Activated CD4-positive, alpha-beta T cell treated with anti-CD3 and anti-CD28 coated beads, Interleukin-2, amount 50 U/mL, for 48 hours (primary cell): Measurements from ENCODE around the gene IGHMBP2.

Source experiments
- DNase-seq, 2 experiments: peaks; one replicate each; pipeline ENCODE4 v3.0.0-alpha.2; 2020

Gene IGHMBP2

DNA sequence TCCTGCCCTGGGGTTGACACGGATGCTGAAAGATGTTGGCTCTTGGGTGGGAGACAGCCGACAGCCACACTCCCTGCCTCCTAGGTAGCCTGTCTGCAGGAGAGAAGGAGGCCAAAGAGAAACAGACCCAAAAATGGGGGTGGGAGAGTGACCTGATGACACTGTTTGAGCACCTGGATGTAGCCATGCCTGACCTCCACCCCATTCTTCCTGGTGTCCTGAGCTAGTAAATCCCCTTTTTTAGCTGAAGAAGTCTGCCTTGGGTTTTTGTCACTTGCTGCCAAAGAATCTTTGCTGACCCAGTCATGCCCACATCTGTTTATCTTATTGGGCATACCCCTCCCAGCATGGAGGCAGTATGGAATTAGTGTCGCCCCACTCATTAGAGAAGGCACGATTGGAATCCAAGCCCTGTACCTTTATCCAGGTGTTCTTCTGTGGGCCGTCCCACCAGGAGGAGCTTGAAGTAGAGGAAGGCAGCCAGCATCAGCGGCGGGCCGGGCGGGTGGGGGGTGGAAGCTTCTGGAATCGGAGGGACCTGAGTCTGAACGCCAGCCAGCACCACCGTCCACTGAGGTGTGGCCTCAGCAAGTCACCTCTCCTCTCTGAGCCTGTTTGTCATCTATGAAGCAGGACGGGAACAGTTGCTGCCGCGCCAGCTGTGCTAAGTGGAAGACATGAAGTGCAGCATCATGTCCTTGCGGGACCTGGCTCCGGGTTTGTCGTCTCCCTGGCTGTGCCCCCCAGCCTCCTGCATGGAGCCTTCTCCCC lies 37.8 kb downstream of the IGHMBP2 start:
- no peak for DNase-seq

GRCh38 chr11:68942095-68942620 lies 38.5 kb downstream of the IGHMBP2 start:
- DNase-seq, result no peak

- no peak for DNase-seq
These were observed 39.1 kb downstream of the IGHMBP2 start for GRCh38 chr11:68942751-68943271.

DNA sequence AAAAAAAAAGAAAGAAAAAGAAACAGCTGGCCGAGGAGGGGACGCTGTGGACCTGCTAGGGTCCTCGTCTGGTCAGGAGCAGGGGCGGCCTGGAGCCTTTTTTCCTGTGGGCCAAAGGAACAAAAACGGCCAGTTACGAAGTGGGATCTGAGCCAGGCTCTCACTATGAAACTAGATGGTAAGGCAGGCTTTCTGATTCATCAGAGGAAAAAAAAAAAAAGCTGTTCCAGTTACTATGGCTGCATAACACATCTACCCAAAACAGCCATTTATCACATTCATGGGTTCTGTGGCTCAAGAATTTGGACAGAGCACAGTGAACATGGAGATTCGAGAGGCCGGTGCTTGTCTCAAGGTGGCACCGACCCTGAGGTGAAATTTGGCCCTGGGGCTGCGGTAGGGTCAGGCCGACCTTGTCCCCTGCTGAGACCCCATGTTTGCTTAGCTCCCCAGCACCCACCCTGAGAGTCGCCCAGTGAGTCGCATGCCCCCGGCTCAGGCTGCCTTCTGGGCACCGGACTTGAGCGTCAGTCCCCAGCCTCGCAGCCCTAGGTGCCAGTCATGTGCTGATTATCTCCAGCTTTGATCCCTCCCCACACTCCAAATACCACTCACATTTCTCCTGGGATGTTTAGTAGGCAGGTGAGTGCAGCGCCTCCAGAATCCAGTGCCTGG lies 42.9 kb downstream of the IGHMBP2 start:
- no peak for DNase-seq

DNA sequence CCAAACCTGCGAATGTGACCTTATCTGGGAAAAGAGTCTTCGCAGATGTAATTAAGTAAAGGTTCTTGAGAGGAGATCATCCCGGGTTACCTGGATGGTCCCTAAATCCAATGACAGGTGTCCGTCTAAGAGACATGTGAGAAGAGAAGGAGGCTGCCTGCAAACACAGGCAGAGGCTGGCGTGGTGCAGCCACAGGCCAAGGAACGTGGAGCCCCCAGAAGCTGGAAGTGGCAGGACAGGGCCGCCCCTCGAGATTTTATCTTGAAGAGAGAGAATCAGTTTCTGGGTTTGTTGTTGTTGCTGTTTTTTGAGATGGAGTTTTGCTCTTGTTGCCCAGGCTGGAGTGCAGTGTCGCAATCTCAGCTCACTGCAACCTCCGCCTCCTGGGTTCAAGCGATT lies 43.5 kb downstream of the IGHMBP2 start:
- no peak for DNase-seq

GRCh38 chr11:68948496-68948895 lies 44.8 kb downstream of the IGHMBP2 start:
- no peak for DNase-seq

DNA sequence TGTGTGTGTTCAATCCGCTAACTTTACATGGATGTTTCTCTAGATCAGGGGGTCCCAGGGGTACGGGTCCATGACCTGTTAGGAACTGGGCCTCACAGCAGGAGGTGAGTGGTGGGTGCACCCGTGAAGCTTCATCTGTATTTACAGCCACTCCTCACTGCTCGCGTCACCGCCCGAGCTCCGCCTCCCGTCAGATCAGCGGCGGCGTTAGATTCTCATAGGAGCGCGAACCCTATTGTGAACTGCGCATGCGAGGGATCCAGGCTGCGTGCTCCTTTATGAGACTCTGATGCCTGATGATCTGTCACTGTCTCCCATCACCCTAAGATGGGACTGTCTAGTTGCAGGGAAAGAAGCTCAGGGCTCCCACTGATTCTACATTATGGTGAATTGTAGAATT lies 45.2 kb downstream of the IGHMBP2 start:
- DNase-seq, result no peak

GRCh38 chr11:68950270-68950669 lies 46.6 kb downstream of the IGHMBP2 start:
- no peak for DNase-seq

GRCh38 chr11:68950762-68951161 lies 47.1 kb downstream of the IGHMBP2 start:
- DNase-seq, result no peak

DNA sequence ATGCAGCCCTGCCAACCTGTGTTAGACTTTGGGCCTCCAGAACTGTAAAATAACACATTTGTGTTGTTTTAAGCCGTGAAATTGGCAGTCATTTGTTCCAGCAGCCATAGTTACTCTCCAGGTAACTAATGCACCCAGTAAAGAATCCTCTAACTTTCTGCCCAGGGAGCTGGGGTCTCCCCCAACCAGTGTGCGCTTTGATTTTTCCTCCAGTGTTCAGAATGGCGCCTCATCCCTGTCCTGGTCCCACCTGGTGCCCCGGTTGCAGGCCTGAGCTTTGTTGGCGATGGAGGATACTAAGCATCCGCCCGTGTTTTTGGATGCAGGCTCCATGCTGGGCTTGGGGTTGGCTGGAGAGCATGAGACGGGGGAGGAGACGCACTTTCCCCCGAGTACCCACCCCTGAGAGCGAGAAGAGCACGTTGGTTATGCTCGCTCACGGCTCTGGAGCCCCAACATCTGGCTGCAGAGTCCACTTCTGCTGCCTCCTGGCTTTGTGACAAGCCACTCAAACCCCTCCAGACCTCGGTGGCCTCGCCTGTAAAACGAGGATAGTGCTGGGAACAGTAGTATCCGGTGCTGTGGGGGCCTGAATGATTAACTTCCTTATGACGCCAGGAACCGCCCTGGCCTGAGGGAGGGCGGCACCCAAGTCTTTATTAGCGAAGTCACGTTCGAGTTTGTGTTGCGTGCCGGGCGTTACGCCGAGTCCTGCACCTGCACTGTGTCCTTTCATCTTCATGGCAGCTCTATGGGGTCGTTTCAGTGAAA lies 51.3 kb downstream of the IGHMBP2 start:
- no peak for DNase-seq

GRCh38 chr11:68955607-68955958 lies 51.9 kb downstream of the IGHMBP2 start:
- no peak for DNase-seq

- DNase-seq, result peak; percentile 36 to 38
These were observed 52.5 kb downstream of the IGHMBP2 start for GRCh38 chr11:68956142-68956541.

GRCh38 chr11:68956547-68957254 lies 53.0 kb downstream of the IGHMBP2 start:
- DNase-seq, result no peak

GRCh38 chr11:68958211-68958610 lies 54.5 kb downstream of the IGHMBP2 start:
- DNase-seq, result no peak

- DNase-seq, result no peak
These were observed 56.0 kb downstream of the IGHMBP2 start for GRCh38 chr11:68959465-68960293.

DNA sequence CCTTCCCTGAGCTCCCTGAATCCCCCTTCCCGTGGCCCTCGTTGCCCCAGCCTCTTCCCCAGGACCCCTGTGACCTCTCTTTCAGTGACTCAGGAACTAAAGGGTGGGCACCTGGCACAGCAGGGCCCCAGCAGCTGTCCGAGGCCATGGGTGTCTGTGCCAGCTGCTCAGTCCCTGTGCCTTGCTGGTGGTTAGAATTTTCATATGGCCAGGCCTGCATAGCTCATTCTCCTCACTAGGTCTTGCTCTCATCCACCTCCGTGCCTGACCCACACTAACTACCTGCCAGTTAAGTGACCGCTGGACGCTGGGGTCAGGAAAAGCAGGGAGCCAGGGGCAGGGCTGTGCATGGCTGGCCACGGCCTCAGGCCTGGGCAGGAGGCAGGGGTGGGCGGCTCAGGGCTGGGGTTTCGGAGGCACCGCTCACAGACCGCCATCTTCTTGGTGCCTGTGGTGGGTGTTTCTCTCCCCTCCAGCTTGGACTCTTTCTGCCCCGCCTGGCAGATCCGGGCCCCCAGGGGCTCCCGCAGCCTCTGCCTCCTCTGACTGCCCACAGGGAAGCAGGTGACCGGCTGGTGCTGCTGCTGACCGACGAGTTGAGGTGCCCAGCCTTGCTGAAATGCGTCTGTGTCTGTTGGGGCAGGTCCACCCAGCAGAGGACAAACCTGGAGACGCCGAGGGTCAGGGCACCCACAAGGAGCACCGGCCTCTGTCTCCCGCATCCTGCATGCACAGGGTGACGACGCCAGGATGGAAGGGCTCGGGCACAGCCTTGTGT lies 56.8 kb downstream of the IGHMBP2 start:
- no peak for DNase-seq

DNA sequence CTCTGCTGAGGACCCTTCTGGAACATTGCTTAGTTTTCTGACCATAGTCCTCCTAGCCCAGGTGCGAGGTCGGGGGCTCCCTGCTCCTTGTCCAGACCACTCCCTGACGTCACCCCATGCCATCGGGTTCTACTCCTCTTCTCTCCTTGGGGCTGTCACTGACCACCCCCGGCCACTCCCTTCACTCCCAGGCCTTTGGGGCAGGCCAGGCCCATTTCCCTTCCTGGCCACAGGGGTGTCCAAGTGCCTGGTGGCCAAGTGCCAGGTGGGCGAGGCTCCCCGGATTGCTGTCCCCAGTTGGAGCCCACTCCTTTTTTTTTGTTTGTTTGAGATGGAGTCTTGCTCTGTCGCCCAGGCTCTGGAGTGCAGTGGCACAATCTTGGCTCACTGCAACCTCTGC lies 57.6 kb downstream of the IGHMBP2 start:
- DNase-seq, result no peak

DNA sequence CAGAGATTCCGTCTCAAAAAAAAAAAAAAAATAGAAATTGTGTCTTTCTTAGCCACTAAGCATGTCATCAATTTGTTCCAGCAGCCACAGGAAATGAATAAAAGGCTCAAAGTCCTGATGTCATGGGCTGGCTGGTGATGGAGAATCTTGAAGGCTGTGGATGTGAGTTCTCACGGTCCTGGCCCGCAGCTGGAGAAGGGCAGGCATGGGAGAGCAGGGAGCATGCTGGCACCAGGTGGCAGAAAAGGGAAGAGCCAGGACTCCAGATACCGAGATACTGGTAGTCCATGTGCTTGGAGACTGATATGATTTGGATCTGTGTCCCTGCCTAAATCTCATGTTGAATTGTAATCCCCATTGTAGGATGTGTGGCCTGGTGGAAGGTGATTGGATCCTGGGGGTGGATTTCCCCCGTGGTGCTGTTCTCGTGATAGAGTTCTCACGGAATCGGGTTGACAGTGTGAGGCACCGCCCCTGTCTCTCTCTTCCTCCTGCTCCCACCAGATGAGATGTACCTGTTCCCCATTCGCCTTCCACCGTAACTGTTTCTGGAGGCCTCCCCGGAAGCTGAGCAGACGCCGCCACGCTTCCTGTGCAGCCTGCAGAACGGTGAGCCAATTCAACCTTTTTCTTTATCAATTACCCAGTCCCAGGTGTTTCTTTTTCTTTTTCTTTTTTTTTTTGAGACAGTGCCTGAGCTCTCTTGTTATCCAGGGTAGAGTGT lies 59.0 kb downstream of the IGHMBP2 start:
- peak in 1 of 2 experiments; percentile 10 for DNase-seq

DNA sequence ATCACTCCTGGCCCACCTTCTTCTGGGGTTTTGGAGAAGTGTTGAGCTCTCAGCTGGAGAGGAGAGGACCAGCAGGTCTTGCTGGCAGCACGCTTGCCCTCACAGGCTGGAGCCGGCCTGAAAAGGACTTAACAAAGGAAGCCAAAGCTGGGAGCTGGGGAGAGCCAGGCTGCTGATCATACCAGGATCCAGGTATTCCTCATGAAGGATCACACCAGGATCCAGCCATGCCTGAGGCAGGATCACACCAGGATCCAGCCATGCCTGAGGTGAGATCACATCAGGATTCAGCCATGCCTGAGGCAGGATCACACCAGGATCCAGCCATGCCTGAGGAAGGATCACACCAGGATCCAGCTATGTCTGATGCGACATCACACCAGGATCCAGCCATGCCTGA lies 60.1 kb downstream of the IGHMBP2 start:
- DNase-seq, result no peak
